NCI-H1105 (cell line): ENCODE measurements around the gene PHOSPHO1.
A peak's percentile ranks its signal among the peaks of the same experiment; 100 is the strongest.
"Not testable (repeated sequence)": the region's sequence is repeated elsewhere in the genome, so short reads cannot be mapped to it uniquely, and the experiment has no call there.

Source experiments
- DNase-seq: peaks from one replicate; lab custom pipeline; 2025; lab: John Stamatoyannopoulos, UW

The PHOSPHO1 gene, protein sequence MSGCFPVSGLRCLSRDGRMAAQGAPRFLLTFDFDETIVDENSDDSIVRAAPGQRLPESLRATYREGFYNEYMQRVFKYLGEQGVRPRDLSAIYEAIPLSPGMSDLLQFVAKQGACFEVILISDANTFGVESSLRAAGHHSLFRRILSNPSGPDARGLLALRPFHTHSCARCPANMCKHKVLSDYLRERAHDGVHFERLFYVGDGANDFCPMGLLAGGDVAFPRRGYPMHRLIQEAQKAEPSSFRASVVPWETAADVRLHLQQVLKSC

DNA sequence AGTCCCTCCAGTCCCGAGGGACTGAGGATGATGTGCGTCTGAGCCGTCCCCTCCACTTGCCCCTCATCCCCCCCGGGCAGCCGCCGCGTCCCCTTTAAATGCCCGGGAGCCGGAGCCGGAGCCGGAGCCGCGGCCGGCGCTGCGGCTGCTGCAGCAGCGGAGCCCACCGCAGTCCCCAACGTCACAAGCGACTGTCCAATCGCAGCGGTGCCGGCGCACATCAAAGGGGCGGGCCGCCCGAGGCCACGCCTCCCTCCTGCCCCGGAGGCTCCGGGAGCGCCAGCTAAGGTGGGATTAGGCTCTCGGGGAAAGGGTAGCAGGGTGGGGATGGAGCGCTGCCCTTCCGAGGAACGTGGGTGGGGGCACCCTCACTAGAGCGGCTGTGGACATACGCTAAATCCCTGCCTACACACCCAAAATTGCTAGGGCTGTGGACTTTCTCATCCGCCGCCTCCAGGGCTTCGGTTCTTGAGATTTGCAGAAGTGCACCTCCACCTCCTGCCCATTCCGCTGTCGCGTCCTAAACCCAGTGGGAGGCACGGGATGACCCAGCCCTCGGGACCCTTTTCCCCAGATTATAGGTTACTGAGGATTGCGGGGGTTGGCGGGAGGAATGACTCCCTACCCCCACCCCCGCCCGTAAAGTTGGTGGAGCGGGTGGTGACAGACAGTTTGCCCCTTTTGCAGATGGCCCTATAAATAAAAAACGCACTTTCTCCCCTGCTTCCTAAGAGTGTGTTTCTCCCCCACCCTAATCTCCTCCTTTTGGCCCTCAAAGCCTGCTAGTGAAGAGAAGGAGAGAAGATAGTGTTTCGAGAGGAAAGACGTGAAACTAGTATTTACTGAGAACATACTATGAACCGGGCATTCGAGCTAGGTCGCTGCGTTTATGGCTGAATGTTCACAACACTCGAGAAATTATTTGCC is at the start of gene PHOSPHO1:
PHOSPHO1 (minus strand) TSS at position 152 of the 927 bp plus-strand sequence. CDS start 4,096 bp downstream, outside the sequence.
- DNase-seq, result peak; percentile 69

DNA sequence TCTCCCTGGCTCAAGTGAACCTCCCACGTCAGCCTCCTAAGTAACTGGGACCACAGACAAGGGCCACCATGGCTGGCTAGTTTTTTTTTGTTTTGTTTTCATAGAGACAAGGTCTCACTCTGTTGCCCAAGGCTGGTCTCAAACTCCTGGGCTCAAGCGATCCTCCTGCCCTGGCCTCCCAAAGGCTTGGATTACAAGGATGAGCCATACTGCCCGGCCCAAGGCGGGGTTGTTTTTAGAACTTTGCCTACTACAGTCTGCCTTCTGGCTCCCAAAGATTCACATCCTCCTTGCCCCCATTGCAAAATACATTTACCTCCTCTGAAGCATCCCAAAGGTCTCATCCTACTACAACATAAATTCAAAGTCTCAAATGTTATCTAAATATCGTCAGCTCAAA is 49.5 kb upstream of the PHOSPHO1 start:
- DNase-seq, result no peak

DNA sequence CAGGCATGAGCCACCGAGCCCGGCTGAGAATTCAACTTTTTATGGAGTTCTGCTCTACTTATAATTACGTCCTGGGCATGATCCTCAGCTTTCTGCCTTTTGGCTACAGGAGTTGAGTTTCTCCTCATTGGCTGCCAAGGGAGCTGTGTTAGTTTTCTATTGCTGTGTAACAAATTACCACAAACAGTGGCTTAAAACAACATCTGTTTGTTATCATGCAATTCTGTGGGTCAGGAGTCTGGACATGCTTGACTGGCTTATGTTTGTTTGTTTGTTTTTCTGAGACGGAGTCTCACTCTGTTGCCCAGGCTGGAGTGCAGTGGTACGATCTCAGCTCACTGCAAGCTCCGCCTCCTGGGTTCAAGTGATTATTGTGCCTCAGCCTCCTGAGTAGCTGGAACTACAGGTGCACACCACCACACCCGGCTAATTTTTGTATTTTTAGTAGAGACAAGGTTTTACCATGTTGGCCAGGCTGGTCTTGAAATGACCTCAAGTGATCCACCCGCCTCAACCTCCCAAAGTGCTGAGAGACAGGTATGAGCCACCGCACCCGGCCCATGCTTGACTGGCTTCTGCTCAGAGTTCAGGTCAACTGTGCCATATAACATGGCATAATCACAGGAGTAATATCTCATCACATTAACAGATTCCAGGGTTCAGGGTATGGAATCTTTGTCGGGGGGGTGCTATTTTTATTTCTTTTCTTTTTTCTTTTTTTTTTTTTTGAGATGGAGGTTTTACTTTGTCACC is 48.9 kb upstream of the PHOSPHO1 start:
- DNase-seq, result not testable (repeated sequence)

DNA sequence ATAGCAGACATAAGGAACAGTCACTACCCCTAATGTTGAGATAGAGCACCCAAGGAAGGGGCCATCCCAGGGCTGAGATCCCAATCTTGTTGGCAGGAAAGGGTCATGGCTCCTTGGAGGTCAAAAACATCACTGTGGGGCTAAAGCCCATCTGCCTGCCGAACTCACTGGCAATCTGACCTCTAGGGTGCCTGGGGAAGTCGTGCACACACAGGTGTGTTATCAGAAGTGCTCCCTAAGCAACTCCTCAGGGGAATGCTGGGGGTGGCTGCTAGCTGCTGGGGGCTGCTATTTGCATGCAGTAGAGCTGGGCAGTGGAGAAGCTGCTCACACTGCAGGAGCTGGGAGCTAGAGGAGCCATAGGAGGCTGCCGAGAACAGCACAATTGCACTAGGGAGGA is 47.5 kb upstream of the PHOSPHO1 start:
- DNase-seq, result no peak

DNA sequence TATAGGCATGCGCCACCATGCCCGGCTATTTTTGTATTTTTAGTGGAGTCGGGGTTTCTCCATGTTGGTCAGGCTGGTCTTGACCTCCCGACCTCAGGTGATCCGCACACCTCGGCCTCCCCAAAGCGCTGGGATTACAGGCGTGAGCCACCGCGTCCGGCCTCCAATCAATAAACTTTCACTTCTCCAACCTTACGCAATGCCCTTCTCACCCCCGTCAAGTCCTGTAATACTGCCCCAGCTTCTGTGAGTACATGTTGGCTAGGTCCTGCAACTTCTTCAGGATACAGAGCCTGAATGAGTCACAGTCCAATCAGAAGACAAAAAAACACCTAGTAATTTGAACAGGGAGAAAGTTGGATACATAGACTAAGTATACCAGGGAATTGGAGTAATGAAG is 47.1 kb upstream of the PHOSPHO1 start:
- no peak for DNase-seq

DNA sequence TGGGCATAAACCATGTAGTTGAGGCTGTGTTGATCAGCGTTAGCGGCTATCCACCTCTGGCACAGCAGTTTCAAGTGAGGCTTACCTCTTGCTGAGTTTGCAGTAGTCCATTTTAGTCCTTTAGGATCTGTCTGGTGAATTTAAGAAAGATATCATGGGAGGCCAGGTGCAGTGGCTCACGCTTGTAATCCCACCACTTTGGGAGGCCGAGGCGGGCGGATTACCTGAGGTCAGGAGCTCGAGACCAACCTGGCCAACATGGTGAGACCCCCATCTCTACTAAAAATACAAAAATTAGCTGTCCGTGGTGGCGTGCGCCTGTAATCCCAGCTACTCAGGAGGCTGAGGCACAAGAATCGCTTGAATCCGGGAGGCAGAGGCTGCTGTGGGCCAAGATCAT is 45.4 kb upstream of the PHOSPHO1 start:
- DNase-seq, result not testable (repeated sequence)

DNA sequence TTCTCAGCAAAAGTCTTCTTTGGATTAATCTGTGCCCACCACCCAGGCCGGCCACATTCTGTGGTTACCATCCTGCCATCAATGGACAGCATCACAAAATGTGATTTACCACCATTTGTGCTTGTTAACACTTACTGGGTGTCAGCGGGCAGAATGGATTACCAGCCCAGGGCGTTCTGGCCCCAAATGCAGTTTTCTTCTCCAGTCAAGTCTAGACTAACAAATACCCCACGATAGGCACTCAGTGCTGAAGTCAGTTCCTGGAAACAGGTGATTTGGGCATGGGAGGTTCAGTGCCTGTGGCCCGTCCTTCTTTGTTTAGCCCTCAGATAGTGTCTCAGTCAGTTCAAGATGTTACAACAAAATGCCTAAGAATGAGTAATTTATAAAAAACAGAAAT is 38.8 kb upstream of the PHOSPHO1 start:
- DNase-seq, result no peak

DNA sequence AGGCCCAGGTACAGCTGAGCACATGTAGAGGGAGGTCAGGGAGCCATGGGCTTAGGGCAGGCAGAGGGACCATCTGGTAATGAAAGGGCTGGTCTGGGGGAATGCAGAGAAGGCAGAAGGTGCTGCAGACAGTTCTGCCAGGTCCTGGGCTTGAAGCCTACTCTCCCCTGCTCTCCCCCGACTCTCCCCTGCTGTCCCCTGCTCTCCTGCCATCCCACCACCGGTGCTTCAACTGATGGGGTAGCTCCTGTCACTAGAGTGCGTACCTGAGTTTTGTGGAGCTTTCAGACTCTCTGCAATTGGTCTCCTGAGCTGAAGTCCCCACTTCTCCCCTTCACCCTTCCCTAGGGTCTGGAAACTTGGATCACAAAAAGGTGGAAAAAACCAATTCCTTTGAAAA is 37.3 kb upstream of the PHOSPHO1 start:
- DNase-seq, result no peak

DNA sequence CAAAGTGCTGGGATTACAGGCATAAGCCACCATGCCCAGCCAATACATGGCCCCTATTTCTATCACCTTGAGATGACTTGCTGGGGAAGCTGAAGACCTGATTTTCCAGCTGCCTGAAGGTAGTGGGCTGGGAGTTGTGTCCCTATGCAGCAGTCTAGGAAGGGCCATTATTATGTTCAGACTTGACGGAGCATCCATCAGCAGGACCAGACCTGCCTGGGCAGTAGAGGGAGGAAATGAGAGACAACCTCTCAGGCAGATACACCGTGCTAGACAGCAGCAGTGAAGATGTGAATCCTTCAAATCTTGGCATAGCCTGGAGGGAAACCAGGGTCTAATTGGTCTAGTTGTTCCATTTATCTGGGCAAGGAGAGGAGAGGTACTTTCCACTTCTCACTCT is 35.6 kb upstream of the PHOSPHO1 start:
- no peak for DNase-seq

DNA sequence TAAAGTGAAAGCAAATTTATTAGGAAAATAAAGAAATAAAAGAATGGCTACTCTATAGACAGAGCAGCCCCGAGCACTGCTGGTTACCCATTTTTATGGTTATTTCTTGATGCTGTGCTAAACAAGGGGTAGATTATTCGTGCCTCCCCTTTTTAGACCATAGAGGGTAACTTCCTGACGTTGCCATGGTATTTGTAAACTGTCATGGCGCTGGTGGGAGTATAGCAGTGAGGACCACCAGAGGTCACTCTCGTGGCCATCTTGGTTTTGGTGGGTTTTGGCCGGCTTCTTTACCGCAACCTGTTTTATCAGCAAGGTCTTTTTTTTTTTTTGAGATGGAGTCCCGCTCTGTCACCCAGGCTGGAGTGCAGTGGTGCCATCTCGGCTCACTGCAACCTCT is 31.0 kb upstream of the PHOSPHO1 start:
- DNase-seq, result not testable (repeated sequence)

DNA sequence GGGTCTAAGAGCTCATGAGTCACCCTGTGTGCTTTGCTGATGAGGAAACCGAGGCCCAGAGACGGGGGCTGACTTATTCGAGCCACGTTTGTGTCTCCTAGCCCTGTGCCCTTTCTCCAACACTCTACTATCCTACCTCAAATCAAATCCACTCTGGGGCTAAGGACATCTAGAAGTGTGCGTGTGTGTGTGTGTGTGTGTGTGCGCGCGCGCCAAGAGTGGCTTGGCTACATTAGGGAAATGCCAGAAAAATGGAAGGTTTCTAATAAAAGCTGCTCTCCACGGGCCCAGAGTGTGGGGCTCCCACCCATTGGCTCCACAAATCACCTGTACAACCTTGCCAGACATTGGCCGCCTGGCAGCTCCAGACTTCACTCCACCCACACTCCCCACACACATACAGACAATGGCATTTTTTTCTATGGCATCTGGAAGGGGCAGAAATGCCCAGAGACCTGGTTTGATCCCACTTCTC is 30.3 kb upstream of the PHOSPHO1 start:
- no peak for DNase-seq

DNA sequence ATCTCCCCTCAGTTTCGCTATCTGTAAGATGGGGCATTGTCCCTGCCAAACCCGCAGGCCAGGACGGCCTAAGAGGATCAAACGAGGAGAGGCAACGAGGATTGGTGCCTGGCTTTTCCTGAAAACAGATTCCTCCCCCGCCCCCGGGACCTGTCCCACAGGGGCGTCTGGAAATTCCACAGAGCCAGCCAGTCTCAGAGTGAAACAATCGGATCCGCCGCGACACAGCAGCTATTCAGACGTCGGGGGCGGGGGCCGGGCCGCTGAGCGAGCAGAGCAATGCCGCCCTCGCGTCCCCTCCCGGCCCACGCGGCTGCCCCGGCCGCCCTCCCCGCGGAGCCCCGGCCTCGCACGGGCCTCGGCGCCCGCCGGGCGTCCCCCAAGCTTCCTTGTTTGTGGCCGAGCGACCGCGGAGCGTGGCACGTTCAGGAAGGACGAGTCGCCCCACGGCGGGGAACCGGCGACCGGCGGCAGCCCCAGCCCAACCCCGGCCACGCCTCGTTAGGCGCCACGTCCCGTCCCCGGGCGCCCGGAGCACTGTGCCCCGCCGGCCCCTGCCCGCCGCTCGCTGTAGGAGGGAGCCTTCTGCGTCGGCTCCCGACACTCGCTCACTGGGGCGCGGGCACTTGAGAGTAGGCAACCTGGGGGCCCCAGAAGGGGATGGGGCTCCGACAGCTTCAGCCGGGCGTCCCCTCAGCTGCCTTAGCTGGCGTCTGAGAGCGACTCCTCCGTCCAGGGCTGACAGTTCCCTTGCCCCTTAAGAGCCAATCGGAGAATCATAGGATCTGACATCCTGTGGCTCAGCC is 29.6 kb upstream of the PHOSPHO1 start:
- DNase-seq, result no peak

DNA sequence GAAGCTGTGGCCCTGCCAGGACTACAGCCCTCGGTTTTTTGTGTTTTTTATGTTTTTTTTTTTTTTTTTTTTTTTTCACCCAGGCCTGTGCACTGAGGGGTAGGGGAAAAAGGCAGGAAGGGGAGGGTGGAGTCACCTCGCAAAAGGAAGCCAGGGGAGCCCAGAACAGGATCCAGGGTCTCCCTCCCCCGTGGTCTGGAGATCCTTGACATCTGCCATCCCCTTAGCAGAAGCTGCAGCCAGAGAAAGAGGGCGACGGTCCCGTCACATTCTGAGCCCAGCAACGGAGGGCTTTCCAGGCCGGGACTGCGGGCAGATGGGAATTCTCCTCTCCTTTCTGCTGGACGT is 29.1 kb upstream of the PHOSPHO1 start:
- no peak for DNase-seq

DNA sequence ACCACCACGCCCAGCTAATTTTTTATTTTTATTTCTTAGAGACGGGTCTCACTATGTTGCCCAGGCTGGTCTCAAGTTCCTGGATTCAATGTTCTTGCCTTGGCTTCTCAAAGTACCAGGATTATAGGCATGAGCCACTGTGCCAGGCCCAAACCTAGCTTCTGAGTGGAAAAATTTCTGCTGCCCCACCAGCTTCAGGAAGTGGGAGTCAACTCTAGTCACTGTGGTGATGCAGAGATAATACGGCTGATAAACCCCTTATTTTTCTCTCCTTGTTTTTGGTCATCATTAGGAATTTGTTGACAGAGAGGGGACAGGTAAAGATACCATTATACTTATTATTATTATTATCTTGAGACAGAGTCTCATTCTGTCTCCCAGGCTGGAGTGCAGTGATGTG is 27.8 kb upstream of the PHOSPHO1 start:
- no peak for DNase-seq

DNA sequence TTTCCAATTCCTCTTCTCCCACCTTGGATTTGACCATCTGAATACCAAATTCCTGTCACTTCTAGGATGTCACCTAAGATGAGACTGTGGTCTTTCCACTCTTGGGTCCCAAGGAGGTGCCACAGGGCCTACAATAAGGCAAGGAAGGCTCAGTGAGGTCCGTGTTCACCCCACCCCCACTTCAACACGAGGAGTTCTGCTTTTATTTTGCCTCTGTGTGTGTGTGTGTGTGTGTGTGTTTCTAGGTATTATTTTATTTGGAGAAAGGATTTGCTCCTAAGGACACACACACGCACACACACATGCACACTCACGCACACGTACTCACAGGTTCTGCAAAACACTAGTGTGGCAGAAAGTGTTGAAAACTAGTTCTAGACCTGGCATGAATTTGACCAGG is 24.5 kb upstream of the PHOSPHO1 start:
- DNase-seq, result no peak

DNA sequence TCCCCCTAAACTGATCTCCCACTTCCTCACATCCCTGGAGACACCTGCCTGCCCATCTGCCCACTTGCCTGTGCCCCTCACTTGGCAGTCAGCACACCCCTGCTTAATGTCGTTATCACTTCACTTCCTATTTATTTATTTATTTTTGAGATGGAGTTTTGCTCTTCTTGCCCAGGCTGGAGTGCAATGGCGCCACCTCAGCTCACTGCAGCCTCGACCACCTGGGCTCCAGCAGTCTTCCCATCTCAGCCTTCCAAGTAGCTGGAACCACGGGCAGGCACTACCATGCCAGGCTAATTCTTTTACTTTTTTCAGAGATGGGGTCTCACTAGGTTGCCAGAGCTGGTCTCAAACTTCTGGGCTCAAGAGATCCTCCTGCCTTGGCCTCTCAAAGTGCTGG is 23.5 kb upstream of the PHOSPHO1 start:
- no peak for DNase-seq

DNA sequence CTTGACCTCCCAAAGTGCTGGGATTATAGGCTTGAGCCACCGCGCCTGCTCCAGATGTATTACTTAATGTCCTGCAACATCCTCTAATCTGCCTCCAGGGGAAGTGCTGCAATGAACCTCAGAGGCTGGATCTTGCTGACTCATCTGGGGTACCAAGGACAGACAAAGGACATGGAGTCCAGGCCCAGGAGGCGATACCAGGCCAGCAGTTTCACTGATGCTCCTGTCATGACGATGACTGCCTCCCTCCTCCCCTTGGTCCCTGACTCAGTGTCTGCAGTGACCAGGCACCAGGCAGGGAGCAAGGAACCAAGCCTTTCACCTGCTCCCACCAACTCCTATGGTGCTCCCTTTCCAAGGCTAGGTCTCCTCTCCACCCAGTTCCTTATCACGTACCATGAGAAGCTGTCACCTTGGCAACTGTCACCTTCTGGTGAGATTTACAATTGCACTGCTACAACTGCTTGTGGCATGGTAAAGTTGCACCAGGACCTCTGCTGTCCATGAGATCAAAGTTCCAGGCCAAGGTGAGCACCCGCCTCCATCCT is 21.6 kb upstream of the PHOSPHO1 start:
- no peak for DNase-seq

DNA sequence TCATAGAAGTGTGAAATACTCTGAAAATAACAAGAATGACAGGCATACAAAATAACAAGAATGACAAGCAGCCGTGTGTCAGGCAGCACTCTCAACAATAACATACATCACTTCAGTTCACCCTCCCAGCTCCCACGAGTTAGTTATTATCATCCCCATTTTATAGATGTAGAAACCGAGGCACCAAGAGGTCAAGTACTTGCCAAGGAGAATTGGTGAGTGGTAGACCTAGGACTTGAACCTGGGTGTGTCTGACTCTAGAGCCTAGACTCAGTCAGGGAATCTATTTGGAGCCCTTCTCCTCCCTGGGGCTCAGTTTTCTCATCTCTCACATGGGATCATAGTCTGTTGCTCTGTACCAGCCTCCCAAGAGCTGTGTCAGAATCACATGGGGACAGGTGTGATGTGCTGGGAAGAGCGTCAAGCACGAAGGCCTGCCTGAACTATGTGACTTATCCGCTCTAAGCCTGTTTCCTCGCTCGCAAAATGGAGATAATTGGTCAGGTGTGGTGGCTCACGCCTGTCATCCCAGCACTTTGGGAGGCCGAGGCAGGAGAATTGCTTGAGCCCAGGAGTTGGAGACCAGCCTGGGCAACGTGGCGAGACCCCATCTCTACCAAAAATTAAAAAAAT is 19.4 kb upstream of the PHOSPHO1 start:
- no peak for DNase-seq

DNA sequence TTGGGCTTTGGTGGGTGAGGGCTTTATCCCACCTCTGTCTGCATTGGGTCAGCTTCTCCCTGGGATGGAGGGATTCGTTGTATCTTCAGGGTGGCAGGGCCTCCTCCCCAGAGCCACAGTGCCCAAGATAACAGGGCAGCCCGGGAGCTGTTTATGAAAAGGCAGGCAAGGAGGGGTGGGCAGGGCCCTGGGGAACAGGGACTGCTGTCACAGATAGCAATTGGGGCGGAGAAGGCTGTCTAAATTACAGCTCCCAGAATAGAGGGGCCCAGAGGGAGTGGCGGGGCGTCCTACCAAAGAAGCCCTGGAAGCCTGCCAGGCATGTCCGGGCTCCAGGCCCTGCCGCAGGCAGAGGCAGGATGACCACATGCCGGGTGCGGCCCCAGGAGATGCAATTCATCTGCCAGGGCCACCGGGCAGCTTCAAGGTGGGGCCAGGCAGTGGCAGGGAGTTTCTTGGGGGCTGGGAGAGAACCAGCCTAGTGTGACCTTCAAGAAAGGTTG is 18.8 kb upstream of the PHOSPHO1 start:
- no peak for DNase-seq

DNA sequence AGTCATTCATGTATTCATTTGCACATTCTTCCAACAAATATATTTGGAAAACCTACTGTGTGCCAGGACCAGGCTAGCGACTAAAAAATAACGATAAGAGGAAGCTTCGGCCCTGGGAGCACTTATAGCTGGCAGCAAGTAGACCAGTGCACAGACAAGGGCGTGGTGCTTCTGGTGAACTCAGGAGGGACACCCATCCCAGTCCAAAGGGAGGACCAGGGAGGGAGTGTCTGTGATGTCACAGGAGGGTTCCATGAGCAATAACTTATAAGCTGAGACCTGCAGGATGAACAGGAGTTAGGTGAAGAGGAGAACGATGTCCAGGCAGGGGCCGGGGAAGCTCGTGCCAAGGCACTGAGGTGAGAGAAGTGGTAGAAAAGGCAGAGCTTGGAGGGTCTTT is 17.4 kb upstream of the PHOSPHO1 start:
- no peak for DNase-seq

DNA sequence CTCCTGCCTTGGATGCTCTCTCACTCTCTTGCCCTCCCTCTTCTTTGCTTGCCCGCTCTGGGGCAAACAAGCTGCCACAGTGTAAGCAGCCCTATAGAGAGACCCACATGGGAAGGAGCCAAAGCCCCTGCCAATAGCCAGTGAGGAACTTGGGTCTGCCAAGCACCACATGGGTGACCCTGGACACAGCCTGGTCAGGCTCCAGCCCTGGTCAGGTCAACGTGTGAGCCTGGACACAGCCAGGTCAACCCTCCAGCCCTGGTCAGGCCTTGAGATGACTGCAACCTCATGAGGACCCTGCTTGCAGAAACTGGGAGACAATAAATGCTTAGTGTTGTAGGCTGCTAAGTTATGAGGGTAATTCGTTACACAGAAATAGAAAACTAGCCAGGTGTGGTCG is 14.3 kb upstream of the PHOSPHO1 start:
- DNase-seq, result no peak
